Measurements from ENCODE around the gene PIEZO2.

PIEZO2 gene

DNA sequence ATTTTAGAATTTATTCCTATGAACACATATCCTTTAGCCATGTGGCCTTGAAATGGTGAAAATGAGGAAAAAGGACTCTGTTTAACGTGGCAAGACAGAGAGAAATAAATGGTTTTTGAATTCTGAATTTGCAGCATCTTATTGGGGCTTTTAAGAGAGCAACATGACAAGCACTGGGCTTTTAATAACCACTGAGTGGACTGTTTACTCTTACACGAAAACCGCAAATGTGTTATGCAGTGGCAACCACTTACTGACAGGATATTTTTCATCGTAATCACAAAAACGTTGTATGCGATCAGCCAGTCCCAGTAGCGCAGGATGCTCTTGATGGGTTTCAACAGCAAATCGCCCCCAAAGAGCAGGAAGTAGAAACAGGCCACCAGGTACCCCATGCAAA lies 397.0 kb downstream of the PIEZO2 start:
- DNase-seq (ENCODE audit: low read depth in 1 of 2, low spot score in 1 of 2), result no peak
- Histone ChIP-seq H3K27me3 (ENCODE audit: insufficient read depth, poor library complexity, severe bottlenecking) (peaks cover 3% of the 10 kb centered on the region), H3K27ac (replicated peaks) (no peak overlapping the region), H3K4me3 (replicated peaks; ENCODE audit: insufficient read depth, low read length) (no peak overlapping the region)
- no peak for TF ChIP-seq SPI1 (IDR thresholded peaks at IDR 0.05; ENCODE audit: borderline replicate concordance, low read depth)

DNA sequence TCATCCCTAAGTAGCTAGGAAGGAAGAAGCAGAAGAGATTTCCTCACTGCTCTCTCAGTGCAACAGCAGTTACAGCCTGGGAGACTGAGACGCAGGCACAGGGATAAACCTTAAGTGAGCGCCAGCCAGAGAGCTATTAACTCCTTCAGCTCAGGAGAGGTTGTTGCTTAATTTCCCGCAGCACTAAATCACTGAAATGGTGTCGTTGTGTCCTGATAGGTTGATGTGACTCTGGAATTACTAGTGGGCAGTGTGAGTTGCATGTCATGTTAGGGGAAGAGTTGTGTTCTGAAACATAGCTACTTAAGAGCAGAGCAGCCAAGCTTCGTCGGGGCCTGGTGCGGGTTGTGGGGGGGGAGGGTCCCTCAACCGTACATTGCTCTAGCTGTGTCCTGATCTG lies 397.7 kb downstream of the PIEZO2 start:
- Histone ChIP-seq H3K27me3 (ENCODE audit: insufficient read depth, poor library complexity, severe bottlenecking) (peaks cover 3% of the 10 kb centered on the region), H3K27ac (replicated peaks) (no peak overlapping the region), H3K4me3 (replicated peaks; ENCODE audit: insufficient read depth, low read length) (no peak overlapping the region)
- DNase-seq (ENCODE audit: low read depth in 1 of 2, low spot score in 1 of 2), result no peak
- TF ChIP-seq, protein P1, sequence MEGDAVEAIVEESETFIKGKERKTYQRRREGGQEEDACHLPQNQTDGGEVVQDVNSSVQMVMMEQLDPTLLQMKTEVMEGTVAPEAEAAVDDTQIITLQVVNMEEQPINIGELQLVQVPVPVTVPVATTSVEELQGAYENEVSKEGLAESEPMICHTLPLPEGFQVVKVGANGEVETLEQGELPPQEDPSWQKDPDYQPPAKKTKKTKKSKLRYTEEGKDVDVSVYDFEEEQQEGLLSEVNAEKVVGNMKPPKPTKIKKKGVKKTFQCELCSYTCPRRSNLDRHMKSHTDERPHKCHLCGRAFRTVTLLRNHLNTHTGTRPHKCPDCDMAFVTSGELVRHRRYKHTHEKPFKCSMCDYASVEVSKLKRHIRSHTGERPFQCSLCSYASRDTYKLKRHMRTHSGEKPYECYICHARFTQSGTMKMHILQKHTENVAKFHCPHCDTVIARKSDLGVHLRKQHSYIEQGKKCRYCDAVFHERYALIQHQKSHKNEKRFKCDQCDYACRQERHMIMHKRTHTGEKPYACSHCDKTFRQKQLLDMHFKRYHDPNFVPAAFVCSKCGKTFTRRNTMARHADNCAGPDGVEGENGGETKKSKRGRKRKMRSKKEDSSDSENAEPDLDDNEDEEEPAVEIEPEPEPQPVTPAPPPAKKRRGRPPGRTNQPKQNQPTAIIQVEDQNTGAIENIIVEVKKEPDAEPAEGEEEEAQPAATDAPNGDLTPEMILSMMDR (IDR thresholded peaks at IDR 0.05; ENCODE audit: insufficient read depth, low read length), result no peak
- TF ChIP-seq SPI1 (IDR thresholded peaks at IDR 0.05; ENCODE audit: borderline replicate concordance, low read depth) (no peak), POLR2AphosphoS5 (IDR thresholded peaks at IDR 0.05; ENCODE audit: low read depth) (no peak), GABPA (IDR thresholded peaks at IDR 0.05; ENCODE audit: low read depth) (no peak)

DNA sequence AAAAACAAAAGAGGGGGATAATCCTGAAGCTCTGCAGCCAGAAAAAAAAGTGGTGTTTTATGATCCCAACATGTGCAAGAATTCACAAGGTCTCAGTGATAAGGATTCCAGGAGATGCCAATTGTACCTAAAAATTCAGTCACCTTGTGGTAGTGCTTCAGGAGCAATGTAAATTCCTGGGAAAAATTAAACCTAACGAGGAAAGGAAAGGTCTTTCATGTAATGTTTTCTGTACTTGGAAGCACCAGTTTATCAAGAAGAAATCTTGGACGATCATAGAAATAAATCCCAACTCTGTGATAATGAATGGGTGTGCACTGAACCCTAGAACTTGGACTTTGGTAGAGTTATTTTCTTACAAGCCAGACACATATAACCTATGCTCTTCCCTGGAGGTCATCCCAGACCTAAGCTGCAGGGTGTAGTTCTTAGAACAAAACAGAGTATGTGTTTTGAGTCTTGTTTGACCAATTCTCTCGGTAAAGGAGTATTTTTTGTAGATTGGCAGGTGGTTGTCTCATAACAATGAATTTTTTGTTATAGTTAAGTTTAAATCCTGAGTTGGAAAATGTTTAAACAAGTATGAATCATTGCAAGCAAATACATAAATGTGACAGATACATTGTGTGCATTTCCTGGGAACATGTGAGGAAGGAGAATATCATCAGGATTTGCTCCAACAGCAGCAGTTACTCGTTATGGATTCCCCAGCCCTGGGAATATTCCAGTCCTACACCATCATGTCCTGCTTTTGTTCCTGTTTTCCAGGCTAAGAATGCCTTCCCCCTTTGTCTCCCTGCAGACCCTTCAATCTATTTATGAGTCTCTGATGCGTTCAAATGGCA lies 399.0 kb downstream of the PIEZO2 start:
- H3K4me3 ChIP-seq (replicated peaks; ENCODE audit: insufficient read depth, low read length), result no peak overlapping the region
- H3K27me3 ChIP-seq (ENCODE audit: insufficient read depth, poor library complexity, severe bottlenecking), result peaks cover 3% of the 10 kb centered on the region
- H3K27ac ChIP-seq (replicated peaks), result no peak overlapping the region
- DNase-seq (ENCODE audit: low read depth in 1 of 2, low spot score in 1 of 2), result no peak
- TF ChIP-seq GABPA (IDR thresholded peaks at IDR 0.05; ENCODE audit: low read depth), result no peak
- TF ChIP-seq POLR2AphosphoS5 (IDR thresholded peaks at IDR 0.05; ENCODE audit: low read depth), result no peak
- TF ChIP-seq, protein P2, sequence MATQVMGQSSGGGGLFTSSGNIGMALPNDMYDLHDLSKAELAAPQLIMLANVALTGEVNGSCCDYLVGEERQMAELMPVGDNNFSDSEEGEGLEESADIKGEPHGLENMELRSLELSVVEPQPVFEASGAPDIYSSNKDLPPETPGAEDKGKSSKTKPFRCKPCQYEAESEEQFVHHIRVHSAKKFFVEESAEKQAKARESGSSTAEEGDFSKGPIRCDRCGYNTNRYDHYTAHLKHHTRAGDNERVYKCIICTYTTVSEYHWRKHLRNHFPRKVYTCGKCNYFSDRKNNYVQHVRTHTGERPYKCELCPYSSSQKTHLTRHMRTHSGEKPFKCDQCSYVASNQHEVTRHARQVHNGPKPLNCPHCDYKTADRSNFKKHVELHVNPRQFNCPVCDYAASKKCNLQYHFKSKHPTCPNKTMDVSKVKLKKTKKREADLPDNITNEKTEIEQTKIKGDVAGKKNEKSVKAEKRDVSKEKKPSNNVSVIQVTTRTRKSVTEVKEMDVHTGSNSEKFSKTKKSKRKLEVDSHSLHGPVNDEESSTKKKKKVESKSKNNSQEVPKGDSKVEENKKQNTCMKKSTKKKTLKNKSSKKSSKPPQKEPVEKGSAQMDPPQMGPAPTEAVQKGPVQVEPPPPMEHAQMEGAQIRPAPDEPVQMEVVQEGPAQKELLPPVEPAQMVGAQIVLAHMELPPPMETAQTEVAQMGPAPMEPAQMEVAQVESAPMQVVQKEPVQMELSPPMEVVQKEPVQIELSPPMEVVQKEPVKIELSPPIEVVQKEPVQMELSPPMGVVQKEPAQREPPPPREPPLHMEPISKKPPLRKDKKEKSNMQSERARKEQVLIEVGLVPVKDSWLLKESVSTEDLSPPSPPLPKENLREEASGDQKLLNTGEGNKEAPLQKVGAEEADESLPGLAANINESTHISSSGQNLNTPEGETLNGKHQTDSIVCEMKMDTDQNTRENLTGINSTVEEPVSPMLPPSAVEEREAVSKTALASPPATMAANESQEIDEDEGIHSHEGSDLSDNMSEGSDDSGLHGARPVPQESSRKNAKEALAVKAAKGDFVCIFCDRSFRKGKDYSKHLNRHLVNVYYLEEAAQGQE (IDR thresholded peaks at IDR 0.05; ENCODE audit: insufficient replicate concordance, low read depth), result no peak
- TF ChIP-seq, protein P1 (IDR thresholded peaks at IDR 0.05; ENCODE audit: insufficient read depth, low read length), result no peak
- no peak for TF ChIP-seq SPI1 (IDR thresholded peaks at IDR 0.05; ENCODE audit: borderline replicate concordance, low read depth)

DNA sequence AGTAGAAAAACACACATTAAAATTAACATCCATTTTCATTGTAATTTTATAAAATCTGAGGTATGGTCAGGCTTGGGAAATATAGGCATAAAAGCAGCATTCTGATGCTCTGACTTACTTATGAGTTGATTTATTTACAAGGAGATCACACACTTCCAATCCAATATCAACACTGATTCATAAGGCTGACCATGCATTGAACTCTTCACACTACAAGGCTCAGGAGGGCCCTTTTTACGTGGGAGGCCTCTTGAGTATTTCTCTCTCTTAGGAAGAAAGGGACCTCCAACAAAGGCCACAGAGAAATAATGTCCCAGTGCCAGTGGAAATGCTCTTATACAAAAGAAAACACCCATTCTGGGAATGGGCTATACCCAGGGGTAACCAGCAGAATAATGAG lies 400.7 kb downstream of the PIEZO2 start:
- TF ChIP-seq GABPA (IDR thresholded peaks at IDR 0.05; ENCODE audit: low read depth) (no peak), SPI1 (IDR thresholded peaks at IDR 0.05; ENCODE audit: borderline replicate concordance, low read depth) (no peak), POLR2AphosphoS5 (IDR thresholded peaks at IDR 0.05; ENCODE audit: low read depth) (no peak)
- TF ChIP-seq, protein P1 (IDR thresholded peaks at IDR 0.05; ENCODE audit: insufficient read depth, low read length), result no peak
- TF ChIP-seq, protein P2 (IDR thresholded peaks at IDR 0.05; ENCODE audit: insufficient replicate concordance, low read depth), result no peak
- H3K27me3 ChIP-seq (ENCODE audit: insufficient read depth, poor library complexity, severe bottlenecking), result peaks cover 3% of the 10 kb centered on the region
- no peak overlapping the region for H3K27ac ChIP-seq (replicated peaks)
- DNase-seq (ENCODE audit: low read depth in 1 of 2, low spot score in 1 of 2), result no peak
- no peak overlapping the region for H3K4me3 ChIP-seq (replicated peaks; ENCODE audit: insufficient read depth, low read length)
